Measurements from ENCODE around the gene CACNA2D2. TPM values are rescaled to one million over a fixed set of nuclear protein-coding genes. Genes with fewer than 3 reads are reported as not detected.

The CACNA2D2 gene
- total and polyA plus RNA-seq, 4 donors: 0.10 to 0.19 (median 0.15) TPM

GRCh38 chr3:50378024-50378423 lies 125.4 kb downstream of the CACNA2D2 start:
- Histone ChIP-seq H3K27ac (ENCODE audit: low read depth in 1 of 2, low read length in 2 of 2) (no peak overlapping the region), H3K4me3 (ENCODE audit: low read depth in 1 of 3, low read length in 3 of 3) (no peak overlapping the region), H3K9me3 (ENCODE audit: control insufficient read depth in 4 of 4, low read length in 3 of 4) (no peaks in the 10 kb centered on the region), H3K27me3 (ENCODE audit: control insufficient read depth in 4 of 4, insufficient read depth in 4 of 4, low read length in 3 of 4) (no peaks in the 10 kb centered on the region), H3K4me1 (ENCODE audit: control insufficient read depth in 4 of 4, insufficient read depth in 4 of 4, low read length in 3 of 4) (no peaks in the 10 kb centered on the region), H3K36me3 (ENCODE audit: control insufficient read depth in 4 of 4, insufficient read depth in 3 of 4, low read depth in 1 of 4, low read length in 3 of 4) (no peaks in the 10 kb centered on the region), H3K9ac (ENCODE audit: low read depth in 1 of 2, low read length in 2 of 2) (no peak overlapping the region)
- TF ChIP-seq HNF4G (IDR thresholded peaks at IDR 0.05): no peak
- DNase-seq (ENCODE audit: low spot score): no peak
- WGBS: 85% methylated on average over 6 of the region's 6 CpGs

DNA sequence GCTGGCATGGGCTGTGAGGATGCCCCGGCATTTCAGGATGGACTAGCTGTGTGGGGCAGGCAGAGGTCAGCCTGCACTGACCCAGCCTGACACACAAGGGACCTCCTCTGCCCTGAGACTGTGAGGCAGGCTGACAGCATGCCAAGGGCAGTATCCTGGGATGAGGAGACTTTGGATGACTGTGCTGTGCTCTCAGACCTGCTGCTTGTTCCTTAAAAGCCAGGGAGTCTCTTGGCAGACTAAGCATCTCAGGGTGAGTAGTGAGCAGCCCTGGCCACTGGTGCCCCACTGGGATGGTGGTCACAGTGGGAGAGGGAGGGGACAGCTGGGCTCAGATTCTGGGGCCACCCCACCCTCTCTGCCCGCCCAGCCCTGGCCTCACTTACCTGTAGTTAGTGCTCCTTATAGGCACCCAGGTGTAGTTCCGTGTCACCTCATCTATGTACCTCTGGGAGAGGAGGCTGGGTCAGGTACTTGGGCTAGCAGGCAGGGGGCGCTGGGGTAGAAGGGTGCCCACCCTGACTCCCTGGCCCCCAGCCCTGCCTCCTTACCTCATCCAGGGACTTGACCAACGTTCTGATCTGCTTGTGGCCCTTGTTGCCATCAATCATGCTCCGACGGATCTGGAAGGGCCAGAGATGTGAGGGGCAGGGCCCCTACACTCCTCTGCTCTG lies 128.0 kb downstream of the CACNA2D2 start:
- WGBS: 69% methylated on average over 7 of the region's 7 CpGs
- no peaks in the 10 kb centered on the region for H3K4me1 ChIP-seq (ENCODE audit: control insufficient read depth in 4 of 4, insufficient read depth in 4 of 4, low read length in 3 of 4)
- H3K27ac ChIP-seq (ENCODE audit: low read depth in 1 of 2, low read length in 2 of 2): no peak overlapping the region
- H3K27me3 ChIP-seq (ENCODE audit: control insufficient read depth in 4 of 4, insufficient read depth in 4 of 4, low read length in 3 of 4): peaks cover 0 to 2% (median 0%) of the 10 kb centered on the region in 4 donors
- H3K9ac ChIP-seq (ENCODE audit: low read depth in 1 of 2, low read length in 2 of 2): no peak overlapping the region
- no peaks in the 10 kb centered on the region for H3K36me3 ChIP-seq (ENCODE audit: control insufficient read depth in 4 of 4, insufficient read depth in 3 of 4, low read depth in 1 of 4, low read length in 3 of 4)
- no peak for DNase-seq (ENCODE audit: low spot score)
- H3K4me3 ChIP-seq (ENCODE audit: low read depth in 1 of 3, low read length in 3 of 3): no peak overlapping the region
- TF ChIP-seq RXRA (IDR thresholded peaks at IDR 0.05) (no peak), JUND (IDR thresholded peaks at IDR 0.05) (no peak), FOXA1 (IDR thresholded peaks at IDR 0.05) (no peak), HNF4A (conservative IDR thresholded peaks at IDR 0.05) (no peak), HNF4G (IDR thresholded peaks at IDR 0.05) (no peak), YY1 (IDR thresholded peaks at IDR 0.05) (no peak), NR2F2 (IDR thresholded peaks at IDR 0.05) (no peak), GABPA (IDR thresholded peaks at IDR 0.05 in 1 of 2, conservative IDR thresholded peaks at IDR 0.05 in 1 of 2) (no peak), FOXA2 (IDR thresholded peaks at IDR 0.05) (no peak), TAF1 (conservative IDR thresholded peaks at IDR 0.05) (no peak), SP1 (IDR thresholded peaks at IDR 0.05) (no peak)
- TF ChIP-seq, protein P1, sequence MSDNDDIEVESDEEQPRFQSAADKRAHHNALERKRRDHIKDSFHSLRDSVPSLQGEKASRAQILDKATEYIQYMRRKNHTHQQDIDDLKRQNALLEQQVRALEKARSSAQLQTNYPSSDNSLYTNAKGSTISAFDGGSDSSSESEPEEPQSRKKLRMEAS (IDR thresholded peaks at IDR 0.05): no peak
- TF ChIP-seq, protein P2, sequence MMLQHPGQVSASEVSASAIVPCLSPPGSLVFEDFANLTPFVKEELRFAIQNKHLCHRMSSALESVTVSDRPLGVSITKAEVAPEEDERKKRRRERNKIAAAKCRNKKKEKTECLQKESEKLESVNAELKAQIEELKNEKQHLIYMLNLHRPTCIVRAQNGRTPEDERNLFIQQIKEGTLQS (IDR thresholded peaks at IDR 0.05): no peak
- TF ChIP-seq, protein P3, sequence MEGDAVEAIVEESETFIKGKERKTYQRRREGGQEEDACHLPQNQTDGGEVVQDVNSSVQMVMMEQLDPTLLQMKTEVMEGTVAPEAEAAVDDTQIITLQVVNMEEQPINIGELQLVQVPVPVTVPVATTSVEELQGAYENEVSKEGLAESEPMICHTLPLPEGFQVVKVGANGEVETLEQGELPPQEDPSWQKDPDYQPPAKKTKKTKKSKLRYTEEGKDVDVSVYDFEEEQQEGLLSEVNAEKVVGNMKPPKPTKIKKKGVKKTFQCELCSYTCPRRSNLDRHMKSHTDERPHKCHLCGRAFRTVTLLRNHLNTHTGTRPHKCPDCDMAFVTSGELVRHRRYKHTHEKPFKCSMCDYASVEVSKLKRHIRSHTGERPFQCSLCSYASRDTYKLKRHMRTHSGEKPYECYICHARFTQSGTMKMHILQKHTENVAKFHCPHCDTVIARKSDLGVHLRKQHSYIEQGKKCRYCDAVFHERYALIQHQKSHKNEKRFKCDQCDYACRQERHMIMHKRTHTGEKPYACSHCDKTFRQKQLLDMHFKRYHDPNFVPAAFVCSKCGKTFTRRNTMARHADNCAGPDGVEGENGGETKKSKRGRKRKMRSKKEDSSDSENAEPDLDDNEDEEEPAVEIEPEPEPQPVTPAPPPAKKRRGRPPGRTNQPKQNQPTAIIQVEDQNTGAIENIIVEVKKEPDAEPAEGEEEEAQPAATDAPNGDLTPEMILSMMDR (IDR thresholded peaks at IDR 0.05; ENCODE audit: low read depth, low read length, missing input control): no peak
- TF ChIP-seq, protein P4, sequence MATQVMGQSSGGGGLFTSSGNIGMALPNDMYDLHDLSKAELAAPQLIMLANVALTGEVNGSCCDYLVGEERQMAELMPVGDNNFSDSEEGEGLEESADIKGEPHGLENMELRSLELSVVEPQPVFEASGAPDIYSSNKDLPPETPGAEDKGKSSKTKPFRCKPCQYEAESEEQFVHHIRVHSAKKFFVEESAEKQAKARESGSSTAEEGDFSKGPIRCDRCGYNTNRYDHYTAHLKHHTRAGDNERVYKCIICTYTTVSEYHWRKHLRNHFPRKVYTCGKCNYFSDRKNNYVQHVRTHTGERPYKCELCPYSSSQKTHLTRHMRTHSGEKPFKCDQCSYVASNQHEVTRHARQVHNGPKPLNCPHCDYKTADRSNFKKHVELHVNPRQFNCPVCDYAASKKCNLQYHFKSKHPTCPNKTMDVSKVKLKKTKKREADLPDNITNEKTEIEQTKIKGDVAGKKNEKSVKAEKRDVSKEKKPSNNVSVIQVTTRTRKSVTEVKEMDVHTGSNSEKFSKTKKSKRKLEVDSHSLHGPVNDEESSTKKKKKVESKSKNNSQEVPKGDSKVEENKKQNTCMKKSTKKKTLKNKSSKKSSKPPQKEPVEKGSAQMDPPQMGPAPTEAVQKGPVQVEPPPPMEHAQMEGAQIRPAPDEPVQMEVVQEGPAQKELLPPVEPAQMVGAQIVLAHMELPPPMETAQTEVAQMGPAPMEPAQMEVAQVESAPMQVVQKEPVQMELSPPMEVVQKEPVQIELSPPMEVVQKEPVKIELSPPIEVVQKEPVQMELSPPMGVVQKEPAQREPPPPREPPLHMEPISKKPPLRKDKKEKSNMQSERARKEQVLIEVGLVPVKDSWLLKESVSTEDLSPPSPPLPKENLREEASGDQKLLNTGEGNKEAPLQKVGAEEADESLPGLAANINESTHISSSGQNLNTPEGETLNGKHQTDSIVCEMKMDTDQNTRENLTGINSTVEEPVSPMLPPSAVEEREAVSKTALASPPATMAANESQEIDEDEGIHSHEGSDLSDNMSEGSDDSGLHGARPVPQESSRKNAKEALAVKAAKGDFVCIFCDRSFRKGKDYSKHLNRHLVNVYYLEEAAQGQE (IDR thresholded peaks at IDR 0.05): no peak
- no peaks in the 10 kb centered on the region for H3K9me3 ChIP-seq (ENCODE audit: control insufficient read depth in 4 of 4, low read length in 3 of 4)

Measured in liver (tissue), 9 donors.